Stimulated activated CD4-positive, alpha-beta T cell treated with anti-CD3 and anti-CD28 coated beads, TNF-alpha, amount 100 ng/mL, for 1 hour (primary cell): ENCODE data around the gene ITGB1.
"Not testable (repeated sequence)": the region's sequence is repeated elsewhere in the genome, so short reads cannot be mapped to it uniquely, and the experiment has no call there.

Source experiments
- DNase-seq, 3 donors: peaks; one replicate each; pipeline ENCODE4 v3.0.0-alpha.2; 2020; ENCODE audit warnings: low read depth in 3 of 3, low spot score in 1 of 3

The ITGB1 gene

GRCh38 chr10:32980558-32981468 is 22.8 kb upstream of the ITGB1 start:
- peak; percentile 57 to 71 (median 65) for DNase-seq

DNA sequence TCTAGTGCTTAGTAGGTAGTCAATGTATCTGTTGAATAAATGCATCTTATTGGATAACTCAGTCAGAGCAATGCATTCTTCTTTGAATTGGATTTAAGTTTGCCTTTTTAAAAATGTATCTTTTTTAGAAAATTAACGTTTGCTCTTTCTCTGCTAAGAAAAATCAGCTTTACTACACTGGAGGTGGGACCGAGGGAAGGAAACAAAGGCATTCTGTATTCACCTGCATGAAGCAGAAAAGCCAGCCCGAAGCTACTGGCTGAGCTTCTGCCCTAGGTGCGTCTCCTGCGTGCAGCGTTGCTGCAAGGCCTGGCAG is 22.2 kb upstream of the ITGB1 start:
- DNase-seq: no peak

DNA sequence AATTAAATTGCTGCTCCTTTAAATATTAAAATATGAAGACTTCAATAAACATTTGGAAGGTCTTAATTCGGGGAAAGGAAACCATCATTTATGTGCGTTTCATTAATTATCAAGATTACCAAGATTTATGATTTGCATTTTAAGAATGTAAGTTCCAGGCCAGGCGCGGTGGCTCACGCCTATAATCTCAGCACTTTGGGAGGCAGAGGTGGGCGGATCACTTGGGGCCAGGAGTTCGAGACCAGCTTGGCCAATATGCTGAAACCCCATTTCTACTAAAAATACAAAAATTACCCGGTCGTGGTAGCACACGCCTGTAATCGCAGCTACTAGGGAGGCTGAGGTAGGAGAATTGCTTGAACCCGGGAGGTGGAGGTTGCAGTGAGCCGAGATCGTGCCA is 21.7 kb upstream of the ITGB1 start:
- not testable (repeated sequence) for DNase-seq

DNA sequence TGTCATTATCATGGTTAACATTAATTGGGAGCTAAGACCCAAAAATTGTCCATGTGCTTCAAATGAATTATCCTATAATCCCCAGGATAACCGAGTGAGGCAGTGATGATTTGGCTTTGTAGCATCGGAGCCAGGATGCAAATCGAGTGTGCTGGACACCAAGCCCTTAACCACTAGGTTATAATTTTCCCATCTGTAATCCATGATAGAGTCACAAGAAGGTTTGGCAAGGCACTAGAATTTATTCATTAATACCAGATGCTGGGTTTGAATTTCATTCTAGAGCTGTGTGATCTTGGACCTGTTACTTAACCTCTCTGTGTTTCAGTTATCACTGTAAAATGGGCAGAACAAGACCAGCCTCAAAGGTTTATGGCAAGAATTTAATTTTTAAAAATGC is 21.0 kb upstream of the ITGB1 start:
- DNase-seq: no peak

DNA sequence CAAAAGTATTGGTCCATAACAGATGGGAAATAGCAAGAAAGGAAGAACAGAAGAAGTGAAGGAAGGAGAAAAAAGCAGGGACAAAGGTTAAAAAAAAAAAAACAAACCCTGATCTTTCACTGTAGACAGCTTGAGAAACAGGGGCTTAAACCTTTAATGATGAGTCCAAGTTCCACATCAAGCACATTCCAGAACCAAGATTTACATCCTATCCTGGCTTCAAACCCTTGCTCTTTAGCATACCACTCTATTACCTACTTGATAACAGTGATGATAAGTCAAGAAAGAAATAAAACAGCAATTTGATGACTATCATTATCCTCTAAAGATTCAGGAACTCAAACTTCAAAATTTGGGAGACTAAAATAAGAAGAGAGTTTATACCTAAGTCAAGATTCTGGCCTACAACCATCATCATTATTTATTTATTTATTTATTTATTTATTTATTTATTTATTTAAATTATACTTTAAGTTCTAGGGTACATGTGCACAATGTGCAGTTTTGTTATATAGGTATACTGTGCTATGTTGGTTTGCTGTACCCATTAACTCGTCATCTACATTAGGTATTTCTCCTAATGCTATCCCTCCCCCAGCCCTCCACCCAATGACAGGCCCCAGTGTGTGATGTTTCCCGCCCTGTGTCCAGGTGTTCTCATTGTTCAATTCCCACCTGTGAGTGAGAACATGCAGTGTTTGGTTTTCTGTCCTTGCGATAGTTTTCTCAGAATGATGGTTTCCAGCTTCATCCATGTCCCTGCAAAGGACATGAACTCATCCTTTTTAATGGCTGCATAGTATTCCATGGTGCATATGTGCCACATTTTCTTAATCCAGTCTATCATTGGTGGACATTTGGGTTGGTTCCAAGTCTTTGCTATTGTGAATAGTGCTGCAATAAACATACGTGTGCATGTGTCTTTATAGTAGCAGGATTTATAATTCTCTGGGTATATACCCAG is 20.1 kb upstream of the ITGB1 start:
- not testable (repeated sequence) for DNase-seq

GRCh38 chr10:32976338-32976737 is 18.3 kb upstream of the ITGB1 start:
- no peak for DNase-seq

- DNase-seq: no peak
These were observed 14.9 kb upstream of the ITGB1 start for GRCh38 chr10:32972929-32973328.

DNA sequence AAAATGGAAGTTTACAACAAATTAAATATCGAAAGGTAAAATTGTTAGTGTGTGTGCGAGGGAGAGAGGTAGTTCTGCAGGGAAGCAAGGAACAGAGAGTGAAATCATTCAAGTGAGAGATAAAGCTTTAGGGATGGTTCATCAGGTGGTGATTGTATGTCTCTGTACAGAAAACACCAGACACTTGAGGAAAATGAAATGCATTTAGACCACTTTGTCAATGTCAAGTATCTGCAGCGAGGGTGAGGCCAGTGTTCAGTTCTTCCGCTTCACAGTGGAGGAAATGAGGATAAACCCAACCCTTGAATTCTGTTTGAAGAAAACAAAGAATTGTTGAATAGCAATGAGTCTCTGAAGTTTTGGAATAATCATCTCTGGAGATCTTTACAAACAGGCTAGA is 14.4 kb upstream of the ITGB1 start:
- no peak for DNase-seq

GRCh38 chr10:32971536-32972091 is 13.6 kb upstream of the ITGB1 start:
- DNase-seq: no peak

GRCh38 chr10:32970910-32971309 is 12.9 kb upstream of the ITGB1 start:
- no peak for DNase-seq

DNA sequence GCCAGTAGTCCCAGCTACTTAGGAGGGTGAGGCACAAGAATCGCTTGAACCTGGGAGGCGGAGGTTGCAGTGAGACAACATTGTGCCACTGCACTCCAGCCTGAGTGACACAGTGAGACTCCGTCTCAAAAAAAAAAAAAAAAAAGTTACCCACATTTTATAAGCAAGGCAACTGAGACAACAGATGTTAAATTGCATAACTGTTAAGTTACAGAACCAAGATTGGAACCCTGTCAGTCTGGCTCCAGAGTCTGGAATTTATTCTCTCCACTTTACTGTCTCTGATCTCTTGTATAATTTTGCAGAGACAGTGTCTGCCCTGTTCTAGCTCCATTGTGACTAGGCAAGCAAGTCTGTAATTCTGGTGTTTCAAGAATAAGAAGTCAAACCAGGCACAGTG is 6.2 kb upstream of the ITGB1 start:
- DNase-seq: no peak

DNA sequence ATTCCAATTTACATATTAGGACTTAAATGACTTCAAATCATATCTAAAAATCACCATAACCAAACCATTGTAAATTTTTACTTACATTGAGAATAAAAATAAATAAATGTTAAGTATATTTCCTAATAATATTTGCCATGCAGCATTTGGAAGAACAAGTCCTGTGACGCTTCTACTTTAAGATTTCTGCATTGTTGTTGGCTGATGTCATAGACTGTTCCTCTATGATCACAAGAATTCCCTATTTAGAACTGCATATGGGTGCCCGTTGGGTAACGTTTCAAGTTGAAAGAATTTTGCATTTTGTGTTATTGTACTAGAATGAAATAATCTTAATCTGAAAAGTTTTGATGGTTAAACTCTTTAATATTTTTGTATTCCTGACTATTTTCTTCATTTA is 5.1 kb upstream of the ITGB1 start:
- DNase-seq: no peak

GRCh38 chr10:32962521-32962920 is 4.5 kb upstream of the ITGB1 start:
- DNase-seq: no peak

GRCh38 chr10:32961895-32962369 is 3.9 kb upstream of the ITGB1 start:
- DNase-seq: no peak

DNA sequence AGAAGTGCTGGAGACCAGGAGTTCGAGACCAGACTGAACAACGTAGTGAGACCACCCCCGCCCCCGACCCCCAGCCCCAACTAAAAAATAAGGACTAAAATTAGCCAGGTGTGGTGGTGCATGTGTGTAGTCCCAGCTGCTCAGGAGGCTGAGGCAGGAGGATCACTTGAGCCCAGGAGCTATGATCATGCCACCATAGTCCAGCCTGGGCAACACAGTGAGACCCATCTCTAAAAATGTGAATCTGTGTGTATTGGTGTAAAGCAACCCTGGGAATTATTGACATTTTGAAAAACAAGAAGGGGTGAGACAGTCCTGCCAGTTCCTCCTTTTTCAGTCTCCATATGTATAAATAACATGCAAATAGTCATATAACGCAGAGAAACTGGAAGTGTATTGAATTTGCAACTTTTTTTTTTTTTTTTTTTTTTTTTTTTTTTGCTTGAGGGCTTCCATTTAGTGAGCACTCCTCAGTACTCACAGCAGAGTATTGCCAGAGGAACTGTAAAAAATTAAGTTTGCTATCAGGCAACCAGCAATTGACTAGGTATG is 3.4 kb upstream of the ITGB1 start:
- DNase-seq: no peak

GRCh38 chr10:32960022-32960421 is 2.0 kb upstream of the ITGB1 start:
- no peak for DNase-seq

DNA sequence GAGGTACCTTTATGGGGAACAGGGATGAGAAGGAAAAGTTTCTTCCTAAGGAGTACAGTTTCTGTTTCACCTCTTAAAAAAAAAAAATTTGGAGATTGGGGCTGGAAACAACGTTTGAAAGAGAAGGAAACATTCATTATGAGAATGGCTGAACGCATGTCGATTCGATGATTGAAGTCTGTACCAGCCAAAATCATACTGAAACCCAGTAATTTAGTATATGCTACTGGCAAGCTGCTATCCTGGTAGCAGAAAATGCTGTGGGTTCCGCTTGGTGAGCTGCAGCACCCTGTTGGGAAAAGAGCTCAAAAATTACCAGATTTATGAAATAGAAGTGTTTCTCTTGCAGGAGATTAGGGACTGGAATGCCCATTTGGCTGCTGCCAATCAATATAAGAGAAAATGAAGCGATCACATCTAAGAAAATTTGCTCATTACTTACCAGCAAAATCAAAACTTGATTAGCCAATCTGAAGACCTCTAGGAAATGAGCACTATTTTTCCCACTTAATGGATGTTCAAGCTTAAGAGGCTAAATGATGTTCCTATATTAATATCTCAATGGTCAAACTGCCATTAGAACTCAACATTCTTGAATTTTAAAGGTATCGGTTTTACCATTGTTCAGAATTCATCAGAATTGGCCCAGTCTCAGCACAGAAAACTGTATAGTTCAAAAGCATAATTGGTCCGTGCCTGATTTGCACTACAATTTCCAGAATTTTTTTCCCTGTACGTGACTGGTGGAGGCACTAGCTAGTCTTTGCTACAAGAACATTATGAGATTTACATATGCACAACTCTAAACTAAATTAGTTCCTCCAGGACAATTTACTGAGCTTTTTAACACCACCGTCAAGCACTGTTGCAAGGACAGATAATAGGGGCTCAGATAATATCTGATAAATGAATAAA is 1.2 kb upstream of the ITGB1 start:
- DNase-seq: no peak

GRCh38 chr10:32957341-32958084 is 517 bp downstream of the ITGB1 start:
- DNase-seq: peak in 1 of 3 donors; percentile 21

DNA sequence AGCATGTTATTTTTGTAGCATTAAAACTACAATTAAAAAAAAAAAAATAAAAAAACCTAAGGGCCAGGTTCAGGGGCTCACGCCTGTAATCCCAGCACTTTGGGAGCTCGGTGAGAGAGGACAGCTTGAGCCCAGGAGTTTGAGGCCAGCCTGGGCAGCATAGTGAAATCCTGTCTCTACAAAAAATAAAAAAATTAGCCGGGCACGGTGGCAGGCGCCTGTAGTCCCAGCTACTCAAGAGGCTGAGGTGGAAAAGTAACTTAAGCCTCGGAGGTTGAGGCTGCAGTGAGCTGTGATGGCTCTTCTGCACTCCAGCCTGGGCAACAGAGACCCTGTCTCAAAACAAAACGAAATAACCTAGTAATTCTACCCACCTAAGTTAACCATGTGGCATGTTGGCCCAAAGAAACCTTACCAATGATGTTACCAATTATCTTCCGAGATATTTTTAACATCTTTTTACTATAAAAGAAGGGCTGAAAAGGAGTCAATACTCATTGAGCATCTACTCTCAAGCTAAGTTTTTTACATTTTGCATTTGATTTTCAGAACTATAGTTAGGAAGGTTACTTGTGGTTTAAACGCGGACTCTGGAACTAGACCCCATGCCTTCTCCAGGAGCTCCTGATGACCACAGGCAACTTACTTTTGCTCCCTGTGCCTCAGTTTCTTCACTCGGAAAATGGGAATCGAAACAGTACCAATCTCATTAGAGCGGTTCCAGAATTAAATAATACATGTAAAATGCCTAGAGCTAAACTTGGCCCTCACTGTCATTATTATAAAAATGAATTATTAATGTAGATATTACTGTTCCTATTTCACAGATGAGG is 1.4 kb downstream of the ITGB1 start:
- DNase-seq: no peak
